AG04450 (cell line): ENCODE results near the gene CLDN10. TPM values are rescaled to one million over a fixed set of nuclear protein-coding genes. Genes with fewer than 3 reads are reported as not detected.

Experiments
- CTCF ChIA-PET: fragments of 300-600, 350-600 bp; formaldehyde crosslinking; extraction: SDS; loops from one replicate; lab custom pipeline; 2022; ENCODE audit warnings: antibody characterized with exemption, inconsistent platforms; lab: Charles Lee
- POLR2A ChIA-PET: fragments of 350-600 bp; formaldehyde crosslinking; extraction: SDS; loops from one replicate; lab custom pipeline; 2021; ENCODE audit warnings: antibody characterized with exemption, inconsistent platforms; lab: Yijun Ruan, JAX
- DNase-seq: peaks from one replicate; pipeline ENCODE4 v3.0.0-alpha.2; 2011; ENCODE audit warnings: low read depth, low spot score
- H3K27ac ChIP-seq: one replicate; pipeline ENCODE4 v1.5.1; 2012; ENCODE audit warnings: low read depth, low read length, control low read depth
- H3K27me3 ChIP-seq: one replicate; pipeline ENCODE4 v1.6.0; 2012; ENCODE audit warnings: low read length; ENCODE audit not compliant: control insufficient read depth, insufficient read depth
- H3K4me3 ChIP-seq: 2 replicates; pipeline ENCODE4 v1.5.1; 2011; ENCODE audit warnings: mild to moderate bottlenecking, low read depth, low read length, control low read depth
- H3K9me3 ChIP-seq: 2 replicates; pipeline ENCODE4 v1.5.1; 2012; ENCODE audit warnings: low read length; ENCODE audit not compliant: control insufficient read depth, insufficient read depth
- polyA plus RNA-seq: library from polyadenylated mRNA; depleted of rRNA; stranded (reverse); fragments of >200 nt; gene quantifications from 2 replicates; pipeline ENCODE4 v1.2.3, GENCODE V29; 2011
- TF ChIP-seq, protein P1 (sequence below): IDR thresholded peaks from 2 replicates; pipeline ENCODE4 v1.5.1; 2011; ENCODE audit warnings: low read depth, low read length, control low read depth, inconsistent platforms

Gene CLDN10
- polyA plus RNA-seq, 1 experiment = not detected

DNA sequence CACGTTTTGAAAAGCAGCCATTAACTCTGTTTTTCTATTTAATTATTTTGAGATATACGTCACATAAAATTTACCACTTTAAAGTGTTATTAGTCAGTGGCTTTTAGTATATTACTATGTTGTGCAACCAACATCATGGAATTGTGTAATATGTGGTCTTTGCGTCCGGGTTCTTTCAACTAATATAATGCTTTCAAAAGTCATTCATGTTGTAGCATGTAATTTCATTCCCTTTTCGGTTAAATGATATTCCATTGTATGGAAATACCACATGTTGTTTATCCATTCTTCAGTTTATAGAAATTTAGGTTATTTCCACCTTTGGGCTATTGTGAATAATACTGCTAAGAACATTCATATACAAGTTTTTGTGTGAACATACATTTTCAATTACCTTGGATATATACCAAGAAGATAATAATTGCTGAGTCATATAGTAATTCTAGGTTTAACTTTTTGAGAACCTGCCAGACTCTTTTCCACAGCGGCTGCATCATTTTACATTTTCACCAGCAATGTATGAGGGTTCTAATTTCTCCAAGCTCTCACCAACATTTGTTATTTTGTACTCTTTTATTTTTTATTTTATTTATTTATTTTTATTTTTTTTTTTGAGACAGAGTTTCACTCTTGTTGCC, 28.1 kb upstream of the CLDN10 start:
- POLR2A ChIA-PET = interaction anchor here (0.6 kb wide), 1 partner anchor 9 kb away, joined by 4 read pairs; no protein-coding TSS in a partner anchor
- CTCF ChIA-PET = interaction anchor here (1.3 kb wide), 1 partner anchor 13 kb away, joined by 3 read pairs; no protein-coding TSS in a partner anchor
- TF ChIP-seq, protein P1, sequence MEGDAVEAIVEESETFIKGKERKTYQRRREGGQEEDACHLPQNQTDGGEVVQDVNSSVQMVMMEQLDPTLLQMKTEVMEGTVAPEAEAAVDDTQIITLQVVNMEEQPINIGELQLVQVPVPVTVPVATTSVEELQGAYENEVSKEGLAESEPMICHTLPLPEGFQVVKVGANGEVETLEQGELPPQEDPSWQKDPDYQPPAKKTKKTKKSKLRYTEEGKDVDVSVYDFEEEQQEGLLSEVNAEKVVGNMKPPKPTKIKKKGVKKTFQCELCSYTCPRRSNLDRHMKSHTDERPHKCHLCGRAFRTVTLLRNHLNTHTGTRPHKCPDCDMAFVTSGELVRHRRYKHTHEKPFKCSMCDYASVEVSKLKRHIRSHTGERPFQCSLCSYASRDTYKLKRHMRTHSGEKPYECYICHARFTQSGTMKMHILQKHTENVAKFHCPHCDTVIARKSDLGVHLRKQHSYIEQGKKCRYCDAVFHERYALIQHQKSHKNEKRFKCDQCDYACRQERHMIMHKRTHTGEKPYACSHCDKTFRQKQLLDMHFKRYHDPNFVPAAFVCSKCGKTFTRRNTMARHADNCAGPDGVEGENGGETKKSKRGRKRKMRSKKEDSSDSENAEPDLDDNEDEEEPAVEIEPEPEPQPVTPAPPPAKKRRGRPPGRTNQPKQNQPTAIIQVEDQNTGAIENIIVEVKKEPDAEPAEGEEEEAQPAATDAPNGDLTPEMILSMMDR = no peak

DNA sequence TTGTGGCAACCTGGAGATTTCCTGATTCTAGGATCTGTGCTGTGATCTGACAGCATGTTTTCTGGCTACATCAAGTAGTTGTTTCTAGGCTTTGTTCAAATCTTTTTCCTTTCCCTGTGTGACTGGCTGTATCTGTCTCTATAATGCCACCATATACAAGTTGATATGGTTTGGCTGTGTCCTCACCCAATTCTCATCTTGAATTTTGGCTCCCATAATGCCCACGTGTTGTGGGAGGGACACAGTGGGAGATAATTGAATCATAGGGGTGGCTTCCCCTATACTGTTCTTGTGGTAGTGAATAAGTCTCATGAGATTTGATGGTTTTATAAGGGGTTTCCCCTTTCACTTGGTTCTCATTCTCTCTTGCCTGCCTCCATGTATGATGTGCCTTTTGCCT, 24.6 kb upstream of the CLDN10 start:
- no peak for DNase-seq
- H3K9me3 ChIP-seq = no peaks in the 10 kb centered on the region
- H3K27me3 ChIP-seq = no peaks in the 10 kb centered on the region
- no peak overlapping the region for H3K4me3 ChIP-seq
- no peak overlapping the region for H3K27ac ChIP-seq
- CTCF ChIA-PET = interaction anchor here (0.8 to 3.0 kb wide), 2 partner anchors 9 to 306 kb away, joined by 3 to 14 read pairs; no protein-coding TSS in a partner anchor
- TF ChIP-seq, protein P1 = no peak
- POLR2A ChIA-PET = no interaction called here

More for the DNA sequence above, 28.1 kb upstream of the CLDN10 start:
- Histone ChIP-seq H3K27ac (no peak overlapping the region), H3K4me3 (no peak overlapping the region), H3K27me3 (no peaks in the 10 kb centered on the region), H3K9me3 (no peaks in the 10 kb centered on the region)
- DNase-seq = no peak

DNA sequence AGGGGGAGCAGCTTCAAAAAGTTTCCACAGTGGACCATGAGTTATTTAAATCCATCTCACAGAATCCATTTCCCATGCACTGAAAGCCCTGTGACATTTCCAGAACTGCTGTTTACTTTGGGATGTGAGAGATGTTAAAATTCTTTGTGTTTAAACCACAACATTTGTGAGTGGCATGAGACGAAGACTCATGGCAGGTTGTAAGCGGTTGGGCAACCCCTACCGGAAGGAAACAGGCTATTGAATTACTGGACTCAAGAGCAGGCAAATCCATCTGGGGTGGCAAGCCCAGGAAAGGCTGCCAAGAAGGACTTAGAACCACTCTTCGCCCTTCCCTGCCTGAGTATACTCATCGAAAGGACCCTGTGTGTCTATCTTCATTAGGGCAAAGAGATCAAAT, 22.3 kb upstream of the CLDN10 start:
- ChIA-PET POLR2A (no interaction called here), CTCF (interaction anchor here (1.3 kb wide), 1 partner anchor 304 kb away, joined by 5 read pairs; no protein-coding TSS in a partner anchor)
- Histone ChIP-seq H3K27ac (no peak overlapping the region), H3K9me3 (no peaks in the 10 kb centered on the region), H3K27me3 (no peaks in the 10 kb centered on the region), H3K4me3 (no peak overlapping the region)
- no peak for DNase-seq
- TF ChIP-seq, protein P1 = no peak

DNA sequence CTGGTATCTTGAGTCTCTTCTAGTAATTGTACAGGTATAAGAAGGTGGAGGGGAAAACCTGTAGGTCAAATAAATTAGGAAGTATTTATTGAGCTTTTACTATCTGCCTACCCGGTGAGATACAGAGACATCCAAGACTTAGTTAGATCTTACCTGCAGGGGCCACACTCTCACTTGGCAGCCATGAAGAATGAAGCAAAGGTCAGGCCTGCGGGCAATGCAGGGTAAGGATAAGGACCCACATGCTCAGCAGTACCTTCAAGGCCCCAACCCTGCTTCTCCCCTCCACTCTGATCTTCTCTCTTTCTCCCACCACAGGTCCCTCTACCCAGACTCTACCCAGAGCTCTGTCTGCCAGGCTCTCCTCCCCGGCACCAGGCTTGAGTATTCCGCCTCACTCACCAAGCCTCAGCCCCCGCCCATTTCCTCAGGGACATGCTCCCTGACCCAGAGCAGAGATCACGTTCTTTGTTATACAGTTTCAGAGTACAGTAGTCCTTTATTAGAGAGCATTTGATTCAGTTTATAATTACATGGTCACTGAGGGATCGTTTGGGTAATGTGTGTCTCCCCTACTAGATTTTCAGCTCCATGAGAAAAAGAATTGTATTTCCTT, 18.9 kb upstream of the CLDN10 start:
- Histone ChIP-seq H3K27ac (no peak overlapping the region), H3K27me3 (no peaks in the 10 kb centered on the region), H3K4me3 (no peak overlapping the region), H3K9me3 (no peaks in the 10 kb centered on the region)
- DNase-seq = no peak
- POLR2A ChIA-PET = no interaction called here
- TF ChIP-seq, protein P1 = no peak
- CTCF ChIA-PET = interaction anchor here (1.9 kb wide), 1 partner anchor 300 kb away, joined by 10 read pairs; no protein-coding TSS in a partner anchor

DNA sequence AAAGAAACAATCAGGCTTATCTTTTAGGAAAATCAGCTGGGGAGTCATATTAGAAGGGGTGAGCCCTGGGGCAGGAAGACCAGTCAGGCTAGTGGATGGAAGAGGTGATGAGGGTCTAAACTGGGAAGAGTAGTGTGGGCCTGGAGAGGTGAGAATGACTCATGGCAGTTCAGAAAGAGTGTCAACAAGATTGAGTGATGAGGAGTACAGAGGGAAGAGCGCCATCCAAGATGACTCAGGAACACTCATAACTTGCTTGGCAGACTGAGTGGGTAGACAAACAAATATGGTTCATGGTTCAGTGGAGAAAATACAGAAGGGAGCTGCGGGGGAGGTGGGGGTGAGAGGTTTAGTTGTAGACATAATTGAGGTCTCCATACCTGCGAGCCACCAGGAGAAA, 17.3 kb upstream of the CLDN10 start:
- TF ChIP-seq, protein P1 = no peak
- no peak overlapping the region for H3K27ac ChIP-seq
- H3K27me3 ChIP-seq = no peaks in the 10 kb centered on the region
- POLR2A ChIA-PET = no interaction called here
- DNase-seq = no peak
- no peak overlapping the region for H3K4me3 ChIP-seq
- no peaks in the 10 kb centered on the region for H3K9me3 ChIP-seq
- CTCF ChIA-PET = interaction anchor here (2.2 to 3.3 kb wide), 4 partner anchors 9 to 298 kb away, joined by 9 to 75 read pairs (median 14); no protein-coding TSS in a partner anchor
